Peyer's patch (tissue), 4 donors: ENCODE data around the gene SLC5A4.

Experiments
- CTCF ChIP-seq, 6 experiments: fragments of 450-650 bp in 4 of 6; fragments of 200-600 bp in 2 of 6; sonication (generic) in 1 of 6; IDR thresholded peaks; one replicate each; pipeline ENCODE4 v1.5.1; 2017 to 2019; ENCODE audit warnings: antibody characterized with exemption in 6 of 6, mild to moderate bottlenecking in 3 of 6, moderate library complexity in 1 of 6
- POLR2A ChIP-seq, 2 donors: fragments of 450-650 bp; IDR thresholded peaks; one replicate each; pipeline ENCODE4 v1.5.1; 2017; ENCODE audit warnings: antibody characterized with exemption in 2 of 2, mild to moderate bottlenecking in 2 of 2, moderate library complexity in 2 of 2

GRCh38 chr22:32237906-32238305 lies 17.2 kb downstream of the SLC5A4 start:
- TF ChIP-seq CTCF (IDR thresholded peaks at IDR 0.05), result no peak
- no peak for TF ChIP-seq POLR2A (IDR thresholded peaks at IDR 0.05)
